DMS 273 treated with DMSO at 0.1 percent for 48 hours (cell line): Measurements from ENCODE around the gene NPAS3.

Experiments used
- DNase-seq: peaks from one replicate; lab custom pipeline; 2025; lab: John Stamatoyannopoulos, UW

The NPAS3 gene

GRCh38 chr14:33449268-33449667, 510.6 kb downstream of the NPAS3 start:
- DNase-seq: no peak

GRCh38 chr14:33449703-33450395, 511.2 kb downstream of the NPAS3 start:
- no peak for DNase-seq

GRCh38 chr14:33450416-33450815, 511.7 kb downstream of the NPAS3 start:
- DNase-seq: no peak

GRCh38 chr14:33451211-33451610, 512.5 kb downstream of the NPAS3 start:
- DNase-seq: no peak

GRCh38 chr14:33452995-33453394, 514.3 kb downstream of the NPAS3 start:
- no peak for DNase-seq

GRCh38 chr14:33454022-33454595, 515.4 kb downstream of the NPAS3 start:
- no peak for DNase-seq

- DNase-seq: no peak
Observed at GRCh38 chr14:33454707-33455106, 516.0 kb downstream of the NPAS3 start.

- DNase-seq: no peak
Observed at GRCh38 chr14:33455654-33456345, 517.1 kb downstream of the NPAS3 start.

GRCh38 chr14:33457021-33457420, 518.3 kb downstream of the NPAS3 start:
- no peak for DNase-seq

- no peak for DNase-seq
Observed at GRCh38 chr14:33457617-33458016, 518.9 kb downstream of the NPAS3 start.

- no peak for DNase-seq
Observed at GRCh38 chr14:33460164-33460563, 521.5 kb downstream of the NPAS3 start.

GRCh38 chr14:33461036-33461435, 522.4 kb downstream of the NPAS3 start:
- no peak for DNase-seq

GRCh38 chr14:33463731-33464130, 525.1 kb downstream of the NPAS3 start:
- no peak for DNase-seq

GRCh38 chr14:33464254-33464962, 525.7 kb downstream of the NPAS3 start:
- DNase-seq: no peak

GRCh38 chr14:33465846-33466700, 527.4 kb downstream of the NPAS3 start:
- DNase-seq: no peak

GRCh38 chr14:33467971-33468370, 529.3 kb downstream of the NPAS3 start:
- no peak for DNase-seq

- DNase-seq: no peak
Observed at GRCh38 chr14:33469898-33470297, 531.2 kb downstream of the NPAS3 start.

- no peak for DNase-seq
Observed at GRCh38 chr14:33471776-33472175, 533.1 kb downstream of the NPAS3 start.

- DNase-seq: no peak
Observed at GRCh38 chr14:33475623-33476022, 536.9 kb downstream of the NPAS3 start.

GRCh38 chr14:33477797-33478196, 539.1 kb downstream of the NPAS3 start:
- no peak for DNase-seq

- no peak for DNase-seq
Observed at GRCh38 chr14:33480071-33480886, 541.6 kb downstream of the NPAS3 start.
